GM19043 (cell line): Measurements from ENCODE around the gene BAHD1.

ENCODE experiments used
- ATAC-seq: cut with Tn5 transposase; IDR thresholded peaks from one replicate; pipeline ENCODE4 v1.9.1; 2021; ENCODE audit warnings: low read depth; ENCODE audit not compliant: unreplicated experiment

Gene BAHD1

GRCh38 chr15:40489274-40490175, 48.8 kb downstream of the BAHD1 start:
- ATAC-seq: no peak

- ATAC-seq: no peak
Observed at GRCh38 chr15:40493089-40493840, 52.5 kb downstream of the BAHD1 start.

DNA sequence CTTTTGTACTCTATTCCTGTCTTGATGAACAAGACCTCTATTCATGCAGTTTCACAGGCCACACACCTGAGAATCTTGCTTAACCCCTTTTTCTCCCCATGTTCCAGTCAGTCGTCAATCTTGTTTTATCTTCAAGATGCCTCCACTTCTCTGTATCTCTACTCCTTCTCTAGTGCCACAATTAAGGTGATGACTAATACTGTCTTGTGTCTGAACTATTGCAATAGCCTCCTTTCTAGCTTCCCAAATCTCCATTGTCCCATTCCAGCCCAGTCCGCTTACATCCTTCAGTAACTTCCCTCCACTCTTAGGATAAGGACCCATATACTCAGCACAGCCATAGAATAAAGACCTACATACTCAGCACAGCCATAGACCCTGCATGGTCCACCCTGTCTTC, 54.8 kb downstream of the BAHD1 start:
- no peak for ATAC-seq

DNA sequence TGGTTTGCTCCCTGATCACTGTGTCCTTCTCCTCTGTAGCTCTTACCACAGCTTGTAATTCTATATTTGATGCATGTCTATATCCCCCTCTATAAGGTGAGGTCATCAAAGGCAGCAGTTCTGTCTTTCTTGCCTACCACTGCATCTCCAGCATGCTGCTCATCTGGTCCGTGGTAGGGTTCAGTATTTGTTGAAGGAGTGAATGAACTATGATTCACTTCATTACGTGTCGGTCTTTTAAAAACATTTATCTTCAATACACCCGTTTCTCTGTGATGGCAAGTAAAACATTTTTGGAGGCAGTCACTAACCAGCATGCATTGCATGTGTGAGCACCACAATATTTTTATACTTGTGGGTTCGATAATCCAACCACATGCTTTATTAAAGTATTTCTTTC, 57.7 kb downstream of the BAHD1 start:
- no peak for ATAC-seq

DNA sequence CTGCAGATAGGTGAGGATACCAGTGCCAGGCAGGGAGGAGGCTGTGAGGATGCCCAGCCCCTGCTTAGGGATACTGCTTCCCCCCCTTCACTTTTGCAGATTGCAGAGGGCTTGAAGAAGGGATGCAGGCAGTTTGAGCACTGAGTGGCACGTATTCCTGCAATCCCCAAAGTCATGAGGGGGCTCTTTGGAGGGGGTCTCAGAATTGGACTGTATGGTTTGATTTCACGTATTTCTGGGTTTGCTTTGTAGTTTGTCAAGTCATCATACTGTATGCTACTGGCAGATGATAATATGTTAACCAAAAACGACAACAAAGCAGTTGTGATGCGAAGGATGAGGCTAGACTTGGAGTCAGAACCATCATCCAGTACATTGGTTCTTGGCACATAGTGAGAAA, 58.1 kb downstream of the BAHD1 start:
- ATAC-seq: no peak

DNA sequence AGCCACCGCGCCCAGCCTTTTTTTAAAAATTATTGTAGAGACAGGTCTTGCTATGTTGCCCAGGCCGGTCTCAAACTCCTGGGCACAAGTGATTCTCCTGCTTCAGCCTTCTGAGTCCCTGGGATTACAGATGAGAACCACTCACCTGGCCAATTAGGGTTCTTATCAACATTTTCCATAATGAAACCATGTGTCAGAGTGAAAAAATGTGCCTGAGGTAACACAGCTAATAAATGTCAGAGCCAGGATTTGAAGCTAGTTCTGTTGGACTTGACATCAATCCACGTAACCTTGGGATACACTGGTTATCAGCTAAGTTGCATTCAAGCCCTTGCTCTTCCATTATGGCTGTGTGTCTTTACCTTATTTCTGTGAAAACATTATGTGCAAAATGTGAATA, 59.2 kb downstream of the BAHD1 start:
- no peak for ATAC-seq

DNA sequence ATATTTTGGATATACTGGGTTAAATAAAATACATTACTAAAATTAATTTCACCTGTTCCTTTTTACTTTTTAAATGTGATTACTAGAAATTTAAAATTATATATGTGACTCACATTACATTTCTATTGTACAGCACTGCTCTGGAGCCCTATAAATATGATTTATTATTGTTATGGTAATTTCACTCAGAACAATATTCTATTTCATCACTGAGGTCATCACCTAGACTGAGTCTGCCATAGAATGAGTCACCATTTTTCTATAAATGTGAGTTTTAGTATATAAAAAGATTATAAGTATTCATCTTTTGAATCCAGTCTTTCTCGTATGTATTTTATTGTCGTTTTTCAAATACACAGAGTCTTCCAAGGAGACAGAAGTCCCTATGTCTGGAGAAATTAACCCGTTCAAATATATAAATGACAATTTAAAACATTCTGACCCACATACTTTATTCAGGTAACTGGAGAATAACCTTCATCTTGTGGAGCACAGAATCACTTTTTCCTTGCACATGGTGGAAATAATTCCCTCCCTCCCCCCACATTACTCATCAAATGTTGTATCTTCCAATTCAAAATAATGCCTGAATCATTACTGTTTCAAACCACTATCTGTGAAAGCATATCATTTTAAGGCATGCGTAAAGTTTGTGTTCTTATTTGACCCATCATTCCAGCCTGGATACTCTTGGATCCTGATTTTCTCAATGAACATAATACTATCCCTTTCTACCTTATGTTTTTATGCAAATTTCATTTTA, 60.0 kb downstream of the BAHD1 start:
- no peak for ATAC-seq

DNA sequence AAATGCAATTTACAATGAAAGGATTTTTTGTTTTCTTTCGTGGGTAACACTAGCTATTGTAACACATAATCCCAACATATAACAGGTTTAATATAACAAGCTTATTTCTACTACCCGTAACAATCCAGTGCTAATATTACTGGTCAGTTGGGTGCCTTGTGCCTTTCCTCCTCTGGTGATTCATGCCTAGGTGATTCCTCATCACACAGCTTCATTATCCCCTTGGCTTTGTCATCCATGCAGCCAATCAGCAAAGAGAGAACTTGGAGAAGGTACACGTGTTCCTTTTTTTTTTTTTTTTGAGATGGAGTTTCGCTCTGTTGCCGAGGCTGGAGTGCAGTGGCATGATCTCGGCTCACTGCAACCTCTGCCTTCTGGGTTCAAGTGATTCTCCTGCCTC, 60.7 kb downstream of the BAHD1 start:
- ATAC-seq: no peak

GRCh38 chr15:40506964-40507571, 66.3 kb downstream of the BAHD1 start:
- no peak for ATAC-seq

- ATAC-seq: no peak
Observed at GRCh38 chr15:40508216-40508615, 67.5 kb downstream of the BAHD1 start.

DNA sequence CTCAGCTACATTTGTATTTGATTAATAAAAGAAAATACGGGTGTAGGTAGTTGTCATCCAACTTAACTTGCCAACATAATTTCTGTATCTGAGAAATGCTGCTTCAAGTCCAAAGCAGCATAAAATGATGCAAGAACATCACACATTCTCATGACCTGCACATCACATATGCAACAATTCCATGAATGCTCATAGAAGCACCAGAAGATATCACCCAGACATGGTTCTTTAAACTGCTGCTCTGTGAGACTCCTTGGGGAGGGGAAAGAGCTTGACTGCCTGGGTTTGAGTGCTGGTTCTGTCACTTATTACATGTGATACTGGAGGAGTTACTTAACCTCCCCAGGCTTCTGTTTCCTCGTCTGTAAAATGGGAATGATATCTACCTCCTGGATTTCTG, 69.4 kb downstream of the BAHD1 start:
- no peak for ATAC-seq

GRCh38 chr15:40511093-40511471, 70.3 kb downstream of the BAHD1 start:
- no peak for ATAC-seq

DNA sequence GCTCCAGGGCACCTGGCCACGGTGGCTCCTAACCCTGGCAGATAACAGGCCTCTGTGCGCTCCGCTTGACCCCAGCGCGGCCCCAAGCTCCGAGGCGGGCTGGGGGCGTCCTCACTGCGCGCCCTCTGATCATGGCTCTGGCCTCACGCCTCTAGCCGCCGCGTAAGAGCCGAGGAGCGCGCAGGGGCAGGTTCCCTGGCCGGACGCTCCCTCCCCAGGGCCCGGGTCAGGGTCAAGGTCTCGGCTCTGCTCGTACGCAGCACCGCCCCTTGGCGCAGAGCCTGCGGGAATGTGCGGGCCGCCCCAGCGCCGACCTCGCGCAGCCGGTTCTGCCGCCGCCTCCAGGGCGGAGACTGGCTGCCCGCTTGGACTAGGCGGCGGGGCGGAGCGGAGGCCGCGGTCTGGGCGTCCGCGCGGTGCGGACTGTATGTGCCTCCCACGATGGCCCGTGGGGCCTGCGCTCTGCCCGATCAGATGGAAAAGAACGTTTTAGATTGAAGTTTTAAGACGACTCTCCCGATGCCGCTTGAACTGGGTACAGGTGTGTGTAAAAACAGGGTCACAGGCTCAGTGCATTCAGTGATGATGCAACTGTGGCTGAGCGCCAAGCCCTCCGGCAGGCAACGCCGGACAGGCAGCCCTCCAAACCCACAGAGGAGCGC, 70.8 kb downstream of the BAHD1 start:
- no peak for ATAC-seq

DNA sequence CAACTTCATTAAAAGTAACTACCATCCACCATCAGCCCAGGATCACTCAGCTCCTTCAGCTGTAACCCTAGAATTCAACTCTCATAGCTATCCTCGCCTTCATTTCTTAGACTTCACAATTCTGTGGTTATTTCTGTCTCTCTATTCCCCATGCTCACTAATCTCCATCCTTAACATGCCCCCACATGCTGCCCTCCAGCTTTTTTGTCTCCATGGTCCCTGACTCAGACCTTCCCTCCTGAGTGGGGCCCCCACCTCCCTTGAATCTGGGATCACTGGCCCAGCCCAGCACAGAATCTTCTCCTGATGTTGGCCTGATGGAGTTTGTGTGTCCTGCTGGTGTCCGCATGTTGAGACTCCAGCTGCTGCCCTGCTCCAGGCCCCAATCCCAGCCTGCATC, 71.7 kb downstream of the BAHD1 start:
- ATAC-seq: no peak

- no peak for ATAC-seq
Observed at GRCh38 chr15:40513609-40514008, 72.9 kb downstream of the BAHD1 start.

DNA sequence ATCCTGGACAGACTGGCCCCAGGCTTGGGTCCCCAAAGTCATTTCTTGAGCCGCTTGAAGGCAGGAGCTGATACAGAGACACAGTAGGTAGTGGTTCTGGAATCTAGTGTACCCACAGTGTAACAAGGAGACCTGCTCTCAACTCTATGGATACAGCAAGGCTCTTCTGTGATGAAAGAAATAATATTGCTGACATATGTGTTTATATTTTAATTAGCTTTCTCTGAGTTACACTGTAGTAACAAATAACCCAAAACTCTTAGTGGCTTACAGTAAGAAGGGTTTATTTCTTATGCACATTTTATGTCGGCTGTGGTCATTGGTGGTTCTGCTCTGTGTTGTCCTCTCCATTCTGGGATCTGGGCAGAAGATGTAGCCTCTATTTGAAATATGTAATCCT, 75.6 kb downstream of the BAHD1 start:
- ATAC-seq: no peak
